Loucy (cell line): ENCODE results near the gene IQGAP3.

Experiments used
- EZH2phosphoT487 ChIP-seq: fragments of 200-600 bp; IDR thresholded peaks from 2 replicates; pipeline ENCODE4 v1.6.1; 2018; ENCODE audit warnings: antibody characterized with exemption, mild to moderate bottlenecking, moderate library complexity, borderline replicate concordance
- TF ChIP-seq, protein P1 (sequence below): fragments of 200-600 bp; sonication (generic); conservative IDR thresholded peaks from 2 replicates; pipeline ENCODE4 v1.5.1; 2014; ENCODE audit warnings: mild to moderate bottlenecking, antibody characterized with exemption, low read length

- TF ChIP-seq, protein P1, sequence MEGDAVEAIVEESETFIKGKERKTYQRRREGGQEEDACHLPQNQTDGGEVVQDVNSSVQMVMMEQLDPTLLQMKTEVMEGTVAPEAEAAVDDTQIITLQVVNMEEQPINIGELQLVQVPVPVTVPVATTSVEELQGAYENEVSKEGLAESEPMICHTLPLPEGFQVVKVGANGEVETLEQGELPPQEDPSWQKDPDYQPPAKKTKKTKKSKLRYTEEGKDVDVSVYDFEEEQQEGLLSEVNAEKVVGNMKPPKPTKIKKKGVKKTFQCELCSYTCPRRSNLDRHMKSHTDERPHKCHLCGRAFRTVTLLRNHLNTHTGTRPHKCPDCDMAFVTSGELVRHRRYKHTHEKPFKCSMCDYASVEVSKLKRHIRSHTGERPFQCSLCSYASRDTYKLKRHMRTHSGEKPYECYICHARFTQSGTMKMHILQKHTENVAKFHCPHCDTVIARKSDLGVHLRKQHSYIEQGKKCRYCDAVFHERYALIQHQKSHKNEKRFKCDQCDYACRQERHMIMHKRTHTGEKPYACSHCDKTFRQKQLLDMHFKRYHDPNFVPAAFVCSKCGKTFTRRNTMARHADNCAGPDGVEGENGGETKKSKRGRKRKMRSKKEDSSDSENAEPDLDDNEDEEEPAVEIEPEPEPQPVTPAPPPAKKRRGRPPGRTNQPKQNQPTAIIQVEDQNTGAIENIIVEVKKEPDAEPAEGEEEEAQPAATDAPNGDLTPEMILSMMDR = no peak
- TF ChIP-seq EZH2phosphoT487 = no peak
Observed at GRCh38 chr1:156532374-156532773, 40.0 kb downstream of the IQGAP3 start.
